Measurements from ENCODE around the gene CD207.

- TF ChIP-seq CTCF (IDR thresholded peaks at IDR 0.05), result no peak
- no peak for TF ChIP-seq POLR2A (IDR thresholded peaks at IDR 0.05)
These were observed 29.6 kb downstream of the CD207 start for GRCh38 chr2:70806013-70806412.
